Skeletal muscle cell (primary cell): ENCODE results near the gene SRA1.
"Not testable (repeated sequence)": the region's sequence is repeated elsewhere in the genome, so short reads cannot be mapped to it uniquely, and the experiment has no call there.

ENCODE experiments used
- DNase-seq: peaks from one replicate; pipeline ENCODE4 v3.0.0-alpha.2; 2010; ENCODE audit warnings: low read depth
- H3K4me3 ChIP-seq: 2 replicates; pipeline ENCODE4 v1.5.1; 2011; ENCODE audit warnings: low read depth, mild to moderate bottlenecking, control low read depth, low read length, moderate library complexity

Gene SRA1

DNA sequence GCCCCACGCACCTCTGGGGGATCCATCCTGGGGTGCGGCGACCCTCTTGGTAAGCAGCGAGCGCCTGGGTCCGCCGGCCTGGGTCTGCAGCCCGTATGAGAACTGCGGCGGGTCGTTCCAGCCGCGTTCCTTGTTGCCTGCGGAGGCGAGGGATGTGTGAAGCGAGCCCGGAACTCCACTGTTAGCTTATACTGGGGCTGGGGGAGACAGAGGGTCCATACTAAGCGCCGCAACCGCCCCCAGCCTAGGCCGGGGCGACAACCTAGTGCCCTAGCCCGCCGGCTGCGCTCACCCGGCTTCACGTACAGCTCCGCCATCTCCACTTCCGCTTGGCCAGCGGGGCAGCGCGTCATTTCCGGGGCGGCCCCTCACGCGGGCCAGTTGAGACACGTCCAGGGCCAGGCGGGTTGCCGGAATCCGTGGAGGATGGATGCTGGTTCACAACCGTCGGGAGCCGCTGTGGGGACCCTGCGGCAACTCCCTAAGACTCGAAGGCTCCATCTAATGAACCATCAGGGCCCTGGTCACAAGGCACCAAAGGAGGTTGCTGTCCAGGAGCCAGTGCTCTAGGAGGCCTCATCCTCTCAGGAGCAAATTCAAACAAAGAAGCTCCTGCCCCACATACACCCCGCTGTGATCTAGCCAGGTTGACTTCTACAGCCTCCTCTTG, at the start of gene SRA1:
Gene SRA1 (minus strand): TSS at position 338 of the 670 bp plus-strand sequence. CDS start 21 bp downstream, at position 317.
- H3K4me3 ChIP-seq, result peak within 1 kb of the TSS; percentile 85
- peak; percentile 59 for DNase-seq

DNA sequence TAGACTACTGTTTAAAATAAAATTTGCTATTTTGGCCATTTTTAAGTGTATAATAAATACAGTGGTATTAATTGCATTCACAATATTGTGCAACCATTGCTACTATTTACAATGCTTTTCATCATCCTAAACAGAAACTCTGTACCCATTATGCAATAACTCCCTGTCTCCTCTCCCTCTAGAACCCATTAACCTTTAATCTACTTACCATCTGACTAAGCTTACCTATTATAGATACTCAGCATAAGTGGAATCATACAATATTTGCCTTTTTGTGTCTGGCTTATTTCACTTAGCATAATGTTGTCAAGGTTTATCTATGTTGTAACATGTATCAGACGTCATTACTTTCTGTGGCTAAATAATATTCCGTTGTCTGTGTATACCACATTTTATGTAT, 49.8 kb upstream of the SRA1 start:
- DNase-seq, result no peak

DNA sequence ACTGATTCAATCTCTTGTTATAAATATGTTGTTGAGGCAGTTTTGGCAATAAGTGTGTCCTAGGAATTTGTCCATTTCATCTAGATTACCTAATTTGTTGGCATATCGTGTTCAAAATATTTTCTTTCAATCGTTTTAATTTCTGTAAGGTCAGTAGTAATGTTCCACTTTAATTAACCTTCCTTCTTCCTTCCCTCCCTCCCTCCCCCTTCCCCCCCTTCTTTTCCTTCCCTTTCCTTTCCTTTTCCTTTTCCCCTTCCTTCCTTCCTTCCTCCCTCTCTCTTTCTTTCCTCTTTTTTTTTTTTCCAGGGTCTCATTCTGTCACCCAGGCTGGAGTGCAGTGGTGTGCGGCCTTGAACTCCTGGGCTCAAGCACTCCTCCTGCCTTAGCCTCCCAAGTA, 48.6 kb upstream of the SRA1 start:
- DNase-seq, result no peak
- H3K4me3 ChIP-seq, result no peak overlapping the region

More for the DNA sequence above, 49.8 kb upstream of the SRA1 start:
- no peak overlapping the region for H3K4me3 ChIP-seq

DNA sequence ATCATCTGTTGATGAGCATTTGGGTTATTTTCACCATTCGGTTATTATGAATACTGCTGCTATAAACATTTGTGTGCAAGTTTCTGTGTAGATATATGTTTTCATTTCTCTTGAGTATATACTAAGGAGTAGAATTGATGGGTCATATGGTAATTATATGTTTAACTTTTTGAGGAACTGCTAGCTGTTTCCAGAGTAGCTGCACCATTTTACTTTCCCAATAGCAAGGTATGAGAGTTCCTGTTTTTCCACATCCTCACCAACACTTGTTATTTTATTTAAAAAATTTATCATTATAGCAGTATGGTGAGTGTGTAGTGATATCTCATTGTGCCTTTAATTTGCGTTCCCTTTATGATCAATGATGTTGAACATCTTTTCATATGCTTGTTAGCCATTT, 46.5 kb upstream of the SRA1 start:
- DNase-seq, result no peak
- no peak overlapping the region for H3K4me3 ChIP-seq

DNA sequence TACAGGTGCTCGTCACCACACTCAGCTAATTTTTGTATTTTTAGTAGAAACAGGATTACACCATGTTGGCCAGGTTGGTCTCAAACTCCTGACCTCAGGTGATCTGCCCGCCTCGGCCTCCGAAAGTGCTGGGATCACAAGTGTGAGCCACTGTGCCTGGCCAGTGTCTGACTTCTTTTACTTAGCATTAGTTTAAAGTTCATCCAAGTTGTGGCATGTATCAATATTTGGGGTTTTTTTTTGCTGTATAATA, 46.1 kb upstream of the SRA1 start:
- DNase-seq, H3K4me3 ChIP-seq: not testable (repeated sequence)

DNA sequence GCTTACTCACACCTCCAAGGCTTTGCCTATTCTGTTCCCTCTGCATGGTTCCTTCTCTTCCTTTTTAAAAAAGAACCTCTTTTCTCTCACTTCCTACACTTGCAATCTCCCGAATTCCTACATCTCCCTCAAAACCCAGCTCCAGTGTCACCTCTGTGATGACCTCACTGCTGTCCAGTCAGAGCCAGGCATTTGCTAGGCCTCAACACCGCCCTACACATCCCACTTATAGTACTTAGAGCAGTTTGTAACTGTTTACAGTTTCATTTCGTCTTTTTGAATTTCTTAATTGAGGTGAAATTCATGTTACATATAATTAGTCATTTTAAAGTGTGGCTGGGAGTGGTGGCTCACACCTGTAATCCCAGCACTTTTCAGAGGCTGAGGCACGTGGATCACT, 44.9 kb upstream of the SRA1 start:
- DNase-seq, result no peak
- H3K4me3 ChIP-seq, result no peak overlapping the region

DNA sequence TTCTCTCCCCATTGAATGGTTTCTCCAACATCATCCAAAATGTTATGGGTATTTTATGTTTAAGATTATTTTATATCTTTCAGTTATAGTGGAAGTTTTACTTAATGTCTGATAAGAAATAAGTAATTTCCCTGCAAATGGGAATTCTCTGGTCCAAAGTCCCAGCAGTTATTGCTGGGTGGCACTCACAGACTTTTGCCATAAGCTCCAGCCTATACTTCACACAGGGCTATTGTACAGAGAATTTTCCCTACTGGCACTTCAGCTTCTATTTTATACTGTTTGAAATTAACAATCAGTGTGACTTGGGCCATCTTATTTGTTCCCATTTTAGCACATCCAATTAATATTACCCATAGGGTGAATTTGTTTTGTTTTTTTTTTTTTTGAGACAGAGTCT, 42.8 kb upstream of the SRA1 start:
- H3K4me3 ChIP-seq, result no peak overlapping the region
- DNase-seq, result no peak

DNA sequence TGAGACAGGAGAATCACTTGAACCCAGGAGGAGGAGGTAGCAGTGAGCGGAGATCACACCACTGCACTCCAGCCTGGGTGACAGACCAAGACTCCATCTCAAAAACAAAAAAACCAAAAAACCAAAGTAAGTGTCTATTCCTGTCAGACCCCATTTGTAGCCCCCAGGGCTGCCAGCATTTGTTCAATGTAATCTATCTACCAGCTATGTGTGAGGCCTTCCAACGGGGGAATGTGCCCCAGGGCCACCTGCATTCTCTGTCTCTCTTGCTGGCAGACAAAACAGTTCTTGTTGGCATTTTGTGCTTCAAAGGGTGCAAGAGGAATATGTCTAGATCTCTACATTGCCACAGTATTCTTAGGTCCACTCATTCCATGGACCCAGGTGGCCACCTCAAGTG, 41.6 kb upstream of the SRA1 start:
- H3K4me3 ChIP-seq, result no peak overlapping the region
- no peak for DNase-seq

DNA sequence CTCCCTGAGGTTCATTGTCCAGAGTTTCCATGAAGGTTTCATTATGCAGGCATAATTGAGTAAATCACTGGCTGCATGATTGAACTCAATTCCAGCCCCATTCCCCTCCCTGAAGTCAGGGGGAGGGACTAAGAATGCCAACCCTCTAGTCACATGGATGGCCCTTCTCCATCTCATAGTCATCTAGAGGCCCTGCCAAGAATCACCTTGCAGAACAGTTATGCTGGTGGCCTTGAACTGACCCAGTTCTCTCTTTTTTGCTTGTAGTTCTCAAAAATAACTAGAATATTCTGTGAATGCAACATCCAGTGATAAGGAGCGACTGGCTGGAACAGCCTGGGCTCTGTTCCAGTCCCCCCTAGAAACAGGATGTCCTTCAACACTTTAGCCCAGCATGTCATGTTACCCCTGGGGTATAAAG, 39.1 kb upstream of the SRA1 start:
- DNase-seq, result no peak
- H3K4me3 ChIP-seq, result no peak overlapping the region

DNA sequence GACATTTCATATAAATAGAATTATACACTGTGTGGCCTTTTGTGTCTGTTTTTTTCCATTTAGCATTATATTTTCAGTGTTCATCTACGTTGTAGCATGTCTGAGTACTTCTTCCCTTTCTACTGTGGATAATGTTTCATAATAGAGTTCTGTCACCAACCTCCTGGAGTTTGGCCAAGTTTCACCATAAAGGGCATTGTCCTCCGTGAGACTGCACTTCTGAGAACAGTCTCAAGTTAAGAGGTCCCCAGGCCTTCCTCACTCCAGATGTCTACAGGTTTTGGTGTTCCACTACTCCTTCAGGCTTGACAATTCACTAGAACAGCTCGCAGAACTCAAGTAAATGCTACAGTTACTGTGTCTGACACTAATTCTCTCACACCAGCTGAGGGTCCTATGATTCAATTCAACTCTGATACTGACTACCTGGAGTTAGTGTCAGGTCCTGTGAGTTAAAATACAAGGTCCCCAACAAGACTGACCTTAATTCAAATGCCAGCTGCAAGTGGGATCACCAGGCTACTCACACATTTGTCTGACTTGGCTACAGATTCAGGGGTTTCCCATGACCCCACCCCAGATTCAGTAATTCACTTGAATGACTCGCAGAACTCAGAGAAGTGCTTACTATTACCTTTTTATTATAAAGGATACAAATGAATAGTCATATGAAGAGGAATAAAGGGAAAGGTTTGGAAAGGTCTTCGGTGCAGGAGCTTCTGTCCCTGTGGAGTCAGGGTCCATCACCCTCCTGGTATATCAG, 38.4 kb upstream of the SRA1 start:
- DNase-seq, result no peak
- H3K4me3 ChIP-seq, result no peak overlapping the region

DNA sequence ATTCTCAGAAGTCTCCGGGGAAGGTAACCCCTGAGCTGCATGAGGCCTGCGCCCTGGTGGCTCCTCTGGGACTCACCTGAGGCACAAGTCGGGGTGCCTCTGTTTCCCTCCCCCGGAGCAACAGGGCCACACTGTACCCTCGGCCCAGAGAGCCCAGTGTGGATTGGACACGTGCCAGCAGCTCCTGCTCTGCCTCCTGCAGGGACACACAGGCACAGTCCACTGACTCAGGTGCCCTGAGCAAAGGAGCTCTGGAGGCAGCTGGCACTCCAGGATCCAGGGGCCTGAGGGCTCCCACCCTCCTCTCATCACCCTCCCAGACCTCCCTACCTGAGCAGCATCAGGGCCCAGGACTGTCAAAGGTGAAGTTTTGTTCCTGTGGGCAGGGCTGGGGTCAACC, 36.9 kb upstream of the SRA1 start:
- no peak for DNase-seq
- H3K4me3 ChIP-seq, result no peak overlapping the region

DNA sequence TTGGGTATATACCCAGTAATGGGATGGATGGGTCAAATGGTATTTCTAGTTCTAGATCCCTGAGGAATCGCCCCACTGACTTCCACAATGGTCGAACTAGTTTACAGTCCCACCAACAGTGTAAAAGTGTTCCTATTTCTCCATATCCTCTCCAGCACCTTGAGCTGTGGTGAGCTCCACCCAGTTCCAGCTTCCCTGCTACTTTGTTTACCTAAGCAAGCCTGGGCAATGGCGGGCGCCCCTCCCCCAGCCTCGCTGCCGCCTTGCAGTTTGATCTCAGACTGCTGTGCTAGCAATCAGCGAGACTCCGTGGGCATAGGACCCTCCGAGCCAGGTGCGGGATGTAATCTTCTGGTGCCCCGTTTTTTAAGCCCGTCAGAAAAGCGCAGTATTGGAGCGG, 35.8 kb upstream of the SRA1 start:
- DNase-seq, H3K4me3 ChIP-seq: not testable (repeated sequence)

DNA sequence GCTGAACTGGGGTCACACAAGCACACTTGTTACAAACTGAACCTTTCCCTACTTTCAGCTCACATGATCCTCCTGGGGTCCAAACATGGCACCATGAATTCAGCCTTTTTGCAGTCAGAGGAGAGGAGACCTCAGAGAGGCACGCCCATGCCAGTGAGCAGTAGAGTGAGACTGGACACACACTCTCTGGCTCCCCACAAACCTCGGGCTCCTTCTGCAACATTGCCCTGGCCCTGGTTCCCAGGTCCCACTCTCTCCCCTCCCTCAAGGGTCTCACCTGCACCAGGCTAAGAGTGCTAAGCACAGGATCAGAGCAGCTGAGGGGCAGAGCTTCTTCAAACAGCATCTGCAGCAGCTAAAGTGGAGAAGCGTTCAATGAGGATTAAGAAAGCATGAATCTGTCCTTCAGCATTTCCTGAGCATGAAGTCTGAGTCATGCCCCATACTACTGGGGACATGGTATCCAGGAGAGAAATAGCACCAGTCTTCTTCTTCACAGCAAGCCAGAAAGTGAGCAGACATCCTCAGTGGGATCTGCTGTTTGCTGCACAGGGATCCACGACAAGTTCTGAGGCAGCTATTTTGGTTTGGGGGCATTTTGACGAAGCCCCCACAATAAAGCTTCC, 34.6 kb upstream of the SRA1 start:
- DNase-seq, result peak; percentile 13
- no peak overlapping the region for H3K4me3 ChIP-seq

DNA sequence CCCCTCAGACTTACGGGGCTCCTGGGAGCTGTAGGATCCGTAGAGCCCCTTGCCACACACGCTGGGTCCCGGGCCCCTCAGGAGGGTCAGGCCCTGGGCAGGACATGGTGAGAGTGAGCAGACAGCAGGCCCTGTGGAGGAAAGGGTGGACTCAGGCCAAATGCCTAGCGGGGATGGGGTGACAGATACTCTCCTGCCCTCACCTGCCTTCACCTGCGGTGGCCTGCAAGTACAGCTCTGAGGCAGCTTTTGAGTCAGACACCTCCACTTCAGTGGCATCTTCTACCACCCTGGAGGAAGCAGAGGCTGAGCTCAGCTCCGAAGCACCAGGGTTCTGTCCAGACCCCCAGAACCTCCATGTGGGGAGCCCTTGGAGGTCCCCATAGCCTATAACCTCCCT, 33.6 kb upstream of the SRA1 start:
- no peak for DNase-seq
- no peak overlapping the region for H3K4me3 ChIP-seq

DNA sequence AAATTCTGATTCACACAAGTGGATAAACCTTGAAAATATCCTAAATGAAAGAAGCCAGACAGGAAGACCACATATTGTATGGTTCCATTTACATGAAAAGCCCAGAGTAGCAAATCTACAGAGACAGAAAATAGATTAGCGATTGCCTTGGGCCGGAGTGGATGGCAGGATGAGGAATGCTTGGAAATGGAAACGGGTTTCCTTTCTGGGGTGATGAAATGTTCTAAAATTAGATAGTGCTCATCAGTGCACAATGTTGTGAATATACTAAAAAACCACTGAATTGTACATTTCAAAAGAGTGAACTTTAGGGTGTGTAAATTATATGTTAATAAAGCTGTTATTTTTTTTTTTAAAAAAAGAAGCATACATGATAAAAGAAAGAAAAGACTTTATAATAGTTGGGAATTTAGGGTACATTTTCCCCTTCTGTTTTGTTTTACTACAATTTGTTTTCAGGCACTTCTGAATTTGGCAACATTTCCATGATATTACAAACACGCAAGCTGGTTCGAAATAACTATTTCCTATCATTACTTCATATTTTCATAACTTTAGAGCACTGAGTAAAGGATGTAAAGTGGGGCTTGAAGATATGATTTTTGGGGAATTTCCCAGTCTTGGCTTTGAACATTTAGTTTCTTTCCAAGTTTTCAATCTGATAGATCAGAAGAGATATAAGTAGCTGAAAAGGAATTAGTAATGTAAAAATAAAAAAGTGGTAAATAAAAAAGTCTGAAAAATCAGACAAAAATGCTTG, 31.2 kb upstream of the SRA1 start:
- DNase-seq, result no peak
- no peak overlapping the region for H3K4me3 ChIP-seq

DNA sequence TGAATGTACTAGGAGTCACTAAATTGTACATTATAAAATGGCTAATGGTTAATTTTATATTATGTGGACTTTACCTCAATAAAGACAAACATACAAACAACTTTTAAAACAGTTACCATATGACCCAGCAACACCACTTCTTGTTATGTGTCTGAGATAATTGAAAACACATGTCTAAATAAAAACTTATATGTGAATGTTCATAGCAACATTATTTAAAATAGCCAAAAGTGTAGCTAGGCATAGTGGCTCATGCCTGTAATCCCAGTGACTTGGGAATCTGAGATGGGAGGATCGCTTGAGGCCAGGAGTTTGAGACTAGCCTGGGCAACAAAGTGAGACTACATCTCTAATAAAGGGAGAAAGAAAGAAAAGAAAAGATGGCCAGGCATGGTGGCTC, 30.2 kb upstream of the SRA1 start:
- no peak for DNase-seq
- H3K4me3 ChIP-seq, result no peak overlapping the region

DNA sequence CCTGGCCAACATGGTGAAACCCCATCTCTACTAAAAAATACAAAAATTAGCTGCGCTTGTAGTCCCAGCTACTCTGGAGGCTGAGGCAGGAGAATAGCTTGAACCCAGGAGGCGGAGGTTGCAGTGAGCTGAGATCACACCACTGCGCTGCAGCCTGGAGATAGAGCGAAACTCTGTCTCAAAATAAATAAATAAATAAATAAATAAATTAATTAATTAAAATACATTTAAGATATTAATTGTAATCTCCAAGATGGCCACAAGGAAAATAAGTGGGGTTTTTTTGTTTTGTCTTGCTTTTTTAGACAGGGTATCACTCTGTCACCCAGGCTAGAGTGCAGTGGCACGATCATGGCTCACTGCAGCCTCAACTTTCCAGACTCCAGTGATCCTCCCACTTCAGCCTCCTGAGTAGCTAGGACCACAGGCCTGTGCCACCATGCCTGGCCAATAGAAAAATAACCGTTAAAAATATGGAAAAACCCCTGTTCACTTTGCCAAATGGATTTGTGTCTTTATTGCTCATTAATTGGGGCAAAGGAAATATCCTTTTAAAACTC, 22.0 kb upstream of the SRA1 start:
- not testable (repeated sequence) for H3K4me3 ChIP-seq, DNase-seq

DNA sequence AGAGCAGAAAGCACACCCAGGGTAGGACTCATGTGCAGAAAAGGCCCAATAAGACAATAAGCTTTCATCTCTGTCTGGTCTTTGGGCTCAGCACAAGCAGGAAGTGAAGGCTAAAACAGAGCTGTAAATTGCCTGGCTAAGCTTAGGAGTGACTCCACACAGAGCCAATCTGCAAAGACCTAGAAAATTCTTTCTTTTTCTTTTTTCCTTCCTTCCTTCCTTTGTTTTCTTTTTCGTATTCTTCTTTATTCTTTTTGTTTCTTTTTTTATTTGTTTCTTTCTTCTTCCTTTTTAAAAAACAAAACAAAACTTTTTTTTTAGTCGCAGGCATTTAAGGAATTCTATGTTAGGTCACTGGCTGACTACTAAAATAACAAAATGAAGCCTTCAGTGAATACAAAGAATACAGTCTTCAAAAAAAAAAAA, 19.5 kb upstream of the SRA1 start:
- DNase-seq, result no peak
- H3K4me3 ChIP-seq, result no peak overlapping the region

DNA sequence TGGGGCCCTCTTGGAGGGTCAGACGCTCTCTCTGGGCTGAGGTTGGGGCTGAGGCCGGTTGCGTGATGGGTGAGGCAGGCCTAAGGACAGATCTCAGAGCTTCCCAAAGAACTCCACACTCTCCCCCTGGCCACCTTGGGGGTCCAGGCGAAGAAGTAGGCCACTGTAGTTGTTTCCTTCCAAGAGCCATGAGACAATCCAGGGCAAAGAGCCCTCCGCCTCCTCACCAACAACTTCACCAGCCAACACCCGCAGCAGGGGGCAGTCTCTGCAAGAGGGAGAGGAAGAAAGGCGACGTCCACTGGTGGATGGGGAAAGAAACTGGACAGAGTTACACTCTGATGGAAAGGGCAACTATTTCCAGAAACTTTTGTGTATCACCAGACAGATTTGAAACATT, 18.0 kb upstream of the SRA1 start:
- DNase-seq, result no peak
- H3K4me3 ChIP-seq, result no peak overlapping the region

DNA sequence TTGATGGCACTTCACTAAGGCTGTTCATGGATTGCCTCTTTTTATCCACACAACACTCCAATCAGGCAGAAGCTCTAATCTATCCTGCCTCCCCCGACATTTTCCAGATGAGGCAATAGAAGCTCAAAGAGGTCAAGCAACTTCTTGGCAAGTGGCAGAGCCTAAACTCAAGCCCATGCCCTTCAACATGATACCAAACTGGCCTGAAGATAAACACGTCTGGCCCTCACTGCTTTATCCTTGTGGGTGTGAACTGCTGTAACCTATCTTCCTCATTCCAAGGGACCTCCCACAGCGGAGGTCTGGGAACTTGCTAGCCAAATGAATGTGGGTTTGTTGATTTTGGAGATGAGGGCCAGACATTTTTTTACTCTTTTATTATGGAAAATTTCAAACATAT, 16.9 kb upstream of the SRA1 start:
- no peak overlapping the region for H3K4me3 ChIP-seq
- no peak for DNase-seq
